CD4-positive, alpha-beta T cell treated with Interleukin-2 at 100 ng/mL for 4 hours (primary cell): Measurements from ENCODE around the gene STAT3.
"Not testable (repeated sequence)": the region's sequence is repeated elsewhere in the genome, so short reads cannot be mapped to it uniquely, and the experiment has no call there.

Experiments used
- DNase-seq: peaks from one replicate; pipeline ENCODE4 v3.0.0-alpha.2; 2020; ENCODE audit warnings: low spot score

Gene STAT3

GRCh38 chr17:42276359-42276608, 112.0 kb downstream of the STAT3 start, which contains the start of gene STAT5B:
STAT5B (minus strand) TSS chr17:42276391; CDS start chr17:42232127, 44,264 bp downstream.
- DNase-seq = peak; percentile 59

- DNase-seq = no peak
Observed at GRCh38 chr17:42275527-42276358, 112.5 kb downstream of the STAT3 start.

GRCh38 chr17:42274812-42275526, 113.3 kb downstream of the STAT3 start:
- DNase-seq = no peak

DNA sequence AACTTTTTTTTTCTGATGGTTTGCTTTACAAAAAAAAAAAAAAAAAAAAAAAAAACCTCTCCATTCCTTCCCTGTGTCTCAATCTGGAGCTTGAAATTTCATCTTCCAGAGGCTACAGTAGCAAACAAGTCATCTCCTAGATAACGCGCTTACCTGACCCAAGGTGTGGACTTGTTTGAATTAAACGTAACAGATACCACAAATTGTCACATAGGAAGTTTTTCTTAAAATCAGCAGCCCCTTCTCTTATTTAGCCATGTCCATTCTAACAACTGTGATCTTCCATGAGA, 114.0 kb downstream of the STAT3 start:
- no peak for DNase-seq

DNA sequence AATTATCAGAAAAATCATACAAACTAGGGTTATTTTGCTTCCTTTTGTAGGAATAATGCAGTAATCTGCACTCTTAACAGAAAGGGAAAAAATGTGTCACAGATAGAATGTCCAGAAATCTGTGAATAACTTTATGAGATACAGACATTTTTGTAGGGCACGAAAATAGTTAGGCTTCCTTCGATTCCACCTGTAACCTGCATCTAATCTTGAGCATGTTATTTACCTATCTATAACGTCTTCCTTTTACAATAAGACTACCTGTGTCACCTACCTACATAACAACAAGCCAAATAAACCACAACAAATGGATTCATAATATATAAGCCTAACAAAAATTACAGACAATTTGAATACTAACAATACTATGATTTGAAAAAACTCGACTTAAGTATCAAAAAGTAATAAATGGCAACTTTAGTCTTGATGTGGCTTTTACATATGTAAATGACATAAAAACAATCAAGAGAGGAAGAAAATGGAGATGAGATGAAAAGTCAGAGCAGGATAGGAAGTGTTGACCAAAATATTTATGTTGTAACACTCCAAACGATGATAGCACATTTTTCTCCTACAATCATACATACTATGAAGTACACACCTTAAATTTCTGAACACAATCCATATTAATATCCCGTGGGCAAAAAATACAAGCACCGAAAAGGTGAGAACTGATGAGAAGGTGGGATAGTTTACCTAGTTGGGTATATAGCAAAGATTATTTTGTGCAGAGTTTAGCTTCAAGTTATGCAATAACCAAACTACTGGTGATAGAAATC, 114.6 kb downstream of the STAT3 start:
- no peak for DNase-seq

DNA sequence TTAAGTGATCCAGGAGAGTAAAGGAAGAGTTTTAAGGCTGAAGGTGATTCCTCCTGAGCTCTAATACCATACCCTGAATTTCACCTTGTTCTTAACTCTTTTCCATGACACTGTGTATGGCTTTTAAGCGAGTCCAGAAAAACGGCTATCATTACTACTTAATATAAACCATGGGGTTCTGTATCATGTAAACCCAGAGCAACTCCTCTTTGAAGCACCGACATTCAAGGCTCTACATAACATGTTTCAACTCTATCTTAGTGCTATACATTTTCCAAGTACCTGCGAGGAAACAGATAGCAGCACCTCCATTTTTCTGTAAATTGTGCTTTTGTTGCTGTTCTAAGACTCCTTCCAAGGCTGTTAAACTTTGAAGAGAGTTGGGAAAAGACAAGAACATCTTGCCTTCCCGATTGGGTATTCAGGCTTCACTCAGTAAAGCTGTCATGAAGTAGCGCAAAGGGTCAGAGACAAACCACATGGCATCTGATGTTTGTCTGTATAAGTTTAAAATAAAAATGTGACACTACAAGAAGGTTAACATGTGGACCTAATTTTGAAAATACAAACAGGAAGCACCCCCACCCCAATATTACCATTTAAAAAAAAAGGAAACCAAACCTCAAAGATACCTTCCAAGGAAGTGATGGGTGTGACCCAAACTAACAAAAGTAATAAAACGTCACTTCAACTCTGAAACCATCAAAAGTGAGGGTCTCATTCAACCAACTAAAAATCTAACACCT, 115.9 kb downstream of the STAT3 start:
- DNase-seq = peak; percentile 44

GRCh38 chr17:42271779-42272035, 116.5 kb downstream of the STAT3 start:
- no peak for DNase-seq

- DNase-seq = peak; percentile 50
Observed at GRCh38 chr17:42271006-42271778, 117.0 kb downstream of the STAT3 start.

DNA sequence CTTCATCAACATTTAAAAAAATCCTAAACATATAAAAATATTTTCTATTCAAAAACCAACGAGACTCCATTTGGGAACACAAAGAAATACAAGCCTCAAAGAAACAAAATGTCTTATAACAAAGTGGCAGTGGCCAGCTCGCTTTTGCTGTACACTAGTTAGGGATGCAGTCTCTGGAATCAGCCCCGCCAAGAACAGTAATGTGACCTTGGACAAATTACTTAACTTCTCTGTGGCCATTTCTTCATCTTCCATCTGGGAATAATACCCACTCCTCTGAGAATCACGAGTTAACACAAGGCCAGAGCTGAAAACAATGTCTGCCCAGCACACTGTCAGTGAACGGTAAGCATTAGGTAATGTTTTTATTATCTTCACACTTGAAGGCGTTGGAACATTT, 117.6 kb downstream of the STAT3 start:
- no peak for DNase-seq

GRCh38 chr17:42270170-42270535, 118.1 kb downstream of the STAT3 start:
- DNase-seq = no peak

- DNase-seq = no peak
Observed at GRCh38 chr17:42268236-42268635, 120.0 kb downstream of the STAT3 start.

GRCh38 chr17:42266918-42267766, 121.1 kb downstream of the STAT3 start:
- DNase-seq = peak; percentile 80

GRCh38 chr17:42266462-42266861, 121.8 kb downstream of the STAT3 start:
- no peak for DNase-seq

DNA sequence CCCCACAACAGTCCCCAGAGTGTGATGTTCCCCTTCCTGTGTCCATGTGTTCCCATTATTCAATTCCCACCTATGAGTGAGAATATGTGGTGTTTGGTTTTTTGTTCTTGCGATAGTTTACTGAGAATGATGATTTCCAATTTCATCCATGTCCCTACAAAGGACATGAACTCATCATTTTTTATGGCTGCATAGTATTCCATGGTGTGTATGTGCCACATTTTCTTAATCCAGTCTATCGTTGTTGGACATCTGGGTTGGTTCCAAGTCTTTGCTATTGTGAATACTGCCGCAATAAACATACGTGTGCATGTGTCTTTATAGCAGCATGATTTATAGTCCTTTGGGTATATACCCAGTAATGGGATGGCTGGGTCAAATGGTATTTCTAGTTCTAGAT, 123.9 kb downstream of the STAT3 start:
- DNase-seq = not testable (repeated sequence)
